Astrocyte (in vitro differentiated cells and primary cell): ENCODE results near the gene SLC35F1. TPM values are rescaled to one million over a fixed set of nuclear protein-coding genes. Genes with fewer than 3 reads are reported as not detected.

Experiments used
- DNase-seq: peaks from one replicate; pipeline ENCODE4 v3.0.0-alpha.2; 2010; ENCODE audit warnings: low read depth
- FAIRE-seq: peaks from 2 replicates; lab custom pipeline; 2011; peaks lifted over from hg19 to GRCh38; lab: Jason Lieb, UNC
- H2AFZ ChIP-seq: 2 replicates; pipeline ENCODE4 v1.6.0; 2012; ENCODE audit warnings: low read depth, low read length, inconsistent platforms
- H3K27ac ChIP-seq: 2 replicates; pipeline ENCODE4 v1.5.1; 2011; ENCODE audit warnings: low read depth, low read length, inconsistent platforms
- H3K27me3 ChIP-seq: 2 replicates; pipeline ENCODE4 v1.6.0; 2011; ENCODE audit warnings: low read length, inconsistent platforms; ENCODE audit not compliant: insufficient read depth
- H3K36me3 ChIP-seq: 2 replicates; pipeline ENCODE4 v1.5.1; 2011; ENCODE audit warnings: low read length, inconsistent platforms; ENCODE audit not compliant: insufficient read depth
- H3K4me1 ChIP-seq: 2 replicates; pipeline ENCODE4 v1.5.1; 2011; ENCODE audit warnings: low read length, inconsistent platforms; ENCODE audit not compliant: insufficient read depth
- H3K4me2 ChIP-seq: 2 replicates; pipeline ENCODE4 v1.6.0; 2012; ENCODE audit warnings: low read length, inconsistent platforms
- H3K4me3 ChIP-seq: 2 replicates; pipeline ENCODE4 v1.5.1; 2011; ENCODE audit warnings: low read depth, mild to moderate bottlenecking, low read length, inconsistent platforms; ENCODE audit not compliant: insufficient read depth
- H3K79me2 ChIP-seq: 2 replicates; pipeline ENCODE4 v1.6.0; 2012; ENCODE audit warnings: mild to moderate bottlenecking, low read length, inconsistent platforms; ENCODE audit not compliant: insufficient read depth
- H3K9ac ChIP-seq: 2 replicates; pipeline ENCODE4 v1.6.0; 2012; ENCODE audit warnings: mild to moderate bottlenecking, low read length, inconsistent platforms
- H3K9me3 ChIP-seq: 2 replicates; pipeline ENCODE4 v1.5.1; 2012; ENCODE audit warnings: low read depth, mild to moderate bottlenecking, low read length, inconsistent platforms; ENCODE audit not compliant: insufficient read depth
- H4K20me1 ChIP-seq: 2 replicates; pipeline ENCODE4 v1.6.0; 2012; ENCODE audit warnings: low read length, inconsistent platforms; ENCODE audit not compliant: insufficient read depth
- H3K27ac Mint-ChIP-seq: one replicate; pipeline ENCODE4 v1.8.0; 2021; ENCODE audit warnings: mild to moderate bottlenecking, mixed read lengths; ENCODE audit not compliant: unreplicated experiment
- H3K27me3 Mint-ChIP-seq: one replicate; pipeline ENCODE4 v1.8.0; 2021; ENCODE audit warnings: low read depth, mixed read lengths; ENCODE audit not compliant: unreplicated experiment
- H3K36me3 Mint-ChIP-seq: one replicate; pipeline ENCODE4 v1.8.0; 2021; ENCODE audit warnings: low read depth, mixed read lengths; ENCODE audit not compliant: unreplicated experiment
- H3K4me1 Mint-ChIP-seq: one replicate; pipeline ENCODE4 v1.8.0; 2021; ENCODE audit warnings: low read depth, mixed read lengths; ENCODE audit not compliant: unreplicated experiment
- H3K4me3 Mint-ChIP-seq: one replicate; pipeline ENCODE4 v1.8.0; 2021; ENCODE audit warnings: mild to moderate bottlenecking, moderate library complexity, mixed read lengths; ENCODE audit not compliant: unreplicated experiment
- H3K9me3 Mint-ChIP-seq: one replicate; pipeline ENCODE4 v1.8.0; 2021; ENCODE audit warnings: mild to moderate bottlenecking, mixed read lengths; ENCODE audit not compliant: unreplicated experiment
- EZH2 ChIP-seq: IDR thresholded peaks from 2 replicates; pipeline ENCODE4 v1.6.1; 2012; ENCODE audit warnings: mild to moderate bottlenecking, low read length, inconsistent platforms; ENCODE audit not compliant: insufficient read depth
- total RNA-seq: library from RNA; stranded (reverse); gene quantifications from 2 replicates; pipeline ENCODE4 v1.2.1, GENCODE V29; 2021
- TF ChIP-seq, protein P1 (sequence below): IDR thresholded peaks from 2 replicates; pipeline ENCODE4 v1.5.1; 2011; ENCODE audit warnings: low read depth, mild to moderate bottlenecking, inconsistent platforms, low read length, moderate library complexity; ENCODE audit not compliant: insufficient read depth

The SLC35F1 gene
- total RNA-seq, 1 donor from 2014 or later = 1.0 TPM

DNA sequence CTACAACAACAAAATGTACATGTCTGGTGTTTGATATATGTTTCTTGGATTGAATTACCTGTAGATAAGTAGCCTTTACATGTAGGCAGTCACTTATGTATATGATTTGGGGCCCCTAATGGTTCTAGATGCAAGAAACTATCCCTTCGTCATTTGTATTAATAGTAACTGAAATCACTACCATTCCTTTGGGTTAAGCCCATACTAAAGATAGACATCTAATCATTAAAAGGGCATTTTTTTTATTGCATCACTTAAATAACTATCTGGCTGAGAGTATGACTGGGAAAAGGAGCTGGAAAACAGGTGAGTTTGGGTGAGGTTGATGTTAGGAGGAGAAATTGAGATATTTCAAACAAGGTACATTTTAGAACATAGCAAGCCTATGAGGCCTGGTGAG lies 427.6 kb downstream of the SLC35F1 start:
- no peak for FAIRE-seq
- no peak overlapping the region for H3K27ac Mint-ChIP-seq

DNA sequence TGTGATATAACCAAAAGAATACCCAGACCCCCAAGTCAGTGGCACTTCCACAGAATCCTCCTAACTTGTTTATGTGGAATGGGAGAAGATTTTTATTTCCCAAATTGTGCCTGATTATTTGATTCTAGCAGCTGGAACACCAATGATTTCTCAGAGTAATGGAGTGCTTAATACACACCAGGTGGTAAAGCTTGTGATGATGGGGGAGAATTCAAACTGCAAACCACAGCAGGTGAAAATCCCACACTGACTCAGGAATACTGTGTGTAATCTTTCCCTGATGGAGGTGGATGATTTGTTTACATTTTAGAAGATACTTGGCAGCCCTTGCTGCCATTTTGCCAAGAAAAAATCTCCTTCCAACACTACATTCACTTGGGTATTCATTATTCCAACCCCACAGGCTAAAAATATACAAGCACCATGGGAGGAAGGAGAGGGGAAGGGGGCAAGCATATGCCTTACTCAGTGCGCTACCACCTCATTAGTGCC lies 428.3 kb downstream of the SLC35F1 start:
- Histone ChIP-seq H3K4me2 (no peak overlapping the region), H3K27me3 (no peaks in the 10 kb centered on the region), H4K20me1 (no peaks in the 10 kb centered on the region), H3K36me3 (no peaks in the 10 kb centered on the region), H3K4me3 (no peak overlapping the region), H3K4me1 (no peaks in the 10 kb centered on the region), H3K9me3 (no peaks in the 10 kb centered on the region), H2AFZ (no peak overlapping the region), H3K27ac (no peak overlapping the region), H3K79me2 (no peaks in the 10 kb centered on the region), H3K9ac (no peak overlapping the region)
- no peaks in the 10 kb centered on the region for H3K36me3 Mint-ChIP-seq
- DNase-seq (peak; percentile 24), FAIRE-seq (no peak)
- no peak overlapping the region for H3K27ac Mint-ChIP-seq
- no peaks in the 10 kb centered on the region for H3K27me3 Mint-ChIP-seq
- TF ChIP-seq, protein P1, sequence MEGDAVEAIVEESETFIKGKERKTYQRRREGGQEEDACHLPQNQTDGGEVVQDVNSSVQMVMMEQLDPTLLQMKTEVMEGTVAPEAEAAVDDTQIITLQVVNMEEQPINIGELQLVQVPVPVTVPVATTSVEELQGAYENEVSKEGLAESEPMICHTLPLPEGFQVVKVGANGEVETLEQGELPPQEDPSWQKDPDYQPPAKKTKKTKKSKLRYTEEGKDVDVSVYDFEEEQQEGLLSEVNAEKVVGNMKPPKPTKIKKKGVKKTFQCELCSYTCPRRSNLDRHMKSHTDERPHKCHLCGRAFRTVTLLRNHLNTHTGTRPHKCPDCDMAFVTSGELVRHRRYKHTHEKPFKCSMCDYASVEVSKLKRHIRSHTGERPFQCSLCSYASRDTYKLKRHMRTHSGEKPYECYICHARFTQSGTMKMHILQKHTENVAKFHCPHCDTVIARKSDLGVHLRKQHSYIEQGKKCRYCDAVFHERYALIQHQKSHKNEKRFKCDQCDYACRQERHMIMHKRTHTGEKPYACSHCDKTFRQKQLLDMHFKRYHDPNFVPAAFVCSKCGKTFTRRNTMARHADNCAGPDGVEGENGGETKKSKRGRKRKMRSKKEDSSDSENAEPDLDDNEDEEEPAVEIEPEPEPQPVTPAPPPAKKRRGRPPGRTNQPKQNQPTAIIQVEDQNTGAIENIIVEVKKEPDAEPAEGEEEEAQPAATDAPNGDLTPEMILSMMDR = no peak
- no peak for TF ChIP-seq EZH2
- H3K4me1 Mint-ChIP-seq = no peaks in the 10 kb centered on the region
- H3K9me3 Mint-ChIP-seq = peaks cover 8% of the 10 kb centered on the region
- H3K4me3 Mint-ChIP-seq = no peak overlapping the region

More for the DNA sequence above, 427.6 kb downstream of the SLC35F1 start:
- no peaks in the 10 kb centered on the region for H3K9me3 ChIP-seq
- H3K4me1 ChIP-seq = no peaks in the 10 kb centered on the region
- H3K4me2 ChIP-seq = no peak overlapping the region
- Mint-ChIP-seq H3K36me3 (no peaks in the 10 kb centered on the region), H3K9me3 (peaks cover 8% of the 10 kb centered on the region), H3K4me3 (no peak overlapping the region), H3K27me3 (no peaks in the 10 kb centered on the region), H3K4me1 (no peaks in the 10 kb centered on the region)
- no peaks in the 10 kb centered on the region for H4K20me1 ChIP-seq
- no peaks in the 10 kb centered on the region for H3K36me3 ChIP-seq
- H3K27me3 ChIP-seq = no peaks in the 10 kb centered on the region
- H3K9ac ChIP-seq = no peak overlapping the region
- H3K79me2 ChIP-seq = no peaks in the 10 kb centered on the region
- no peak overlapping the region for H3K27ac ChIP-seq
- H3K4me3 ChIP-seq = no peak overlapping the region
- no peak for DNase-seq
- TF ChIP-seq EZH2 = no peak
- TF ChIP-seq, protein P1 = no peak
- H2AFZ ChIP-seq = no peak overlapping the region

DNA sequence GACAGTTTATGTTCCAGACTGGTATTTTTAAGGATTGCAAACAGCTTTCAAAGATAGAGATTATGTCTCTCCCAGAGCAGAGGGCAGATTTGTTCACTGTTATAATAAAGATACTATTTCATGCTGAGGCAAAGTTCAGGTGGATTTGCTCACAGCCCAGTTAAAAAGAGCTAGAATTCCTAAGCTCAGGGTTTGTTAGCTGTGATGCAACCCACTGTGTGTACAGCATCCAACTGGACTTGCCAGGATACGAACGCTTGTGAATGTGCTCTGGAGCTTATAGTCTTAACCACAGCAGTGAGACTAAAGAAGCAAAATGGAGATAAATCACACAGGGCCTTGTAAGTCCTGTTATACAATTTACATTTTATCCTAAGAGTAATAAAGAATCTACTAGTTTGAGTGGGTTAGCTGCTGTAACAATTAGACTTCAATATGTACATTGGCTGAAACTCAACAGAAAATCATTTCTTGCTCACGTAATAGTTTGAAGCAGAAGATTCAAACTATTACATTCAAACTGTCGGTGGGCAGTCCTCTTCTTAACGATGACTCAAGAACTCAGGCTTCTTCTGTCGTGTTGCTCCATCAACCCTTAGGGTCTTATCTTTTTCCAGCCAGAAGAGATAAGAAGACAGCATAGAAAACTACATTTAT lies 437.1 kb downstream of the SLC35F1 start:
- H3K27ac ChIP-seq = no peak overlapping the region
- no peaks in the 10 kb centered on the region for H3K27me3 ChIP-seq
- Mint-ChIP-seq H3K4me3 (no peak overlapping the region), H3K36me3 (no peaks in the 10 kb centered on the region), H3K27me3 (no peaks in the 10 kb centered on the region), H3K4me1 (no peaks in the 10 kb centered on the region), H3K27ac (no peak overlapping the region), H3K9me3 (peaks cover 2% of the 10 kb centered on the region)
- H3K9me3 ChIP-seq = peaks cover 3% of the 10 kb centered on the region
- no peak for FAIRE-seq
- TF ChIP-seq, protein P1 = no peak
- TF ChIP-seq EZH2 = no peak
- H3K4me1 ChIP-seq = no peaks in the 10 kb centered on the region
- no peak for DNase-seq
- H4K20me1 ChIP-seq = no peaks in the 10 kb centered on the region
- H3K36me3 ChIP-seq = no peaks in the 10 kb centered on the region
- H3K9ac ChIP-seq = no peak overlapping the region
- H3K79me2 ChIP-seq = no peaks in the 10 kb centered on the region
- no peak overlapping the region for H3K4me2 ChIP-seq
- H3K4me3 ChIP-seq = no peak overlapping the region
- H2AFZ ChIP-seq = no peak overlapping the region
